GM21381 (cell line): ENCODE data around the gene TULP1.

ENCODE experiments used
- ATAC-seq: cut with Tn5 transposase; IDR thresholded peaks from one replicate; pipeline ENCODE4 v1.9.1; 2021; ENCODE audit warnings: mild to moderate bottlenecking, moderate library complexity; ENCODE audit not compliant: unreplicated experiment

Gene TULP1

GRCh38 chr6:35497571-35498421 lies 14.9 kb downstream of the TULP1 start:
- ATAC-seq: no peak

- ATAC-seq: no peak
Measured at GRCh38 chr6:35496841-35497570, 15.7 kb downstream of the TULP1 start, which contains the start of gene TEAD3. Gene TEAD3, minus strand, starts transcription at chr6:35497079.

- ATAC-seq: no peak
Measured at GRCh38 chr6:35496036-35496840, 16.5 kb downstream of the TULP1 start.

- ATAC-seq: no peak
Measured at GRCh38 chr6:35495258-35496035, 17.2 kb downstream of the TULP1 start.

GRCh38 chr6:35494161-35494563 lies 18.5 kb downstream of the TULP1 start:
- ATAC-seq: no peak

GRCh38 chr6:35493307-35493983 lies 19.3 kb downstream of the TULP1 start:
- ATAC-seq: no peak

GRCh38 chr6:35492974-35493284 lies 19.8 kb downstream of the TULP1 start:
- ATAC-seq: no peak

- no peak for ATAC-seq
Measured at GRCh38 chr6:35492258-35492973, 20.3 kb downstream of the TULP1 start.

- no peak for ATAC-seq
Measured at GRCh38 chr6:35491558-35492257, 21.0 kb downstream of the TULP1 start.

- no peak for ATAC-seq
Measured at GRCh38 chr6:35490821-35491557, 21.7 kb downstream of the TULP1 start.

GRCh38 chr6:35489995-35490791 lies 22.5 kb downstream of the TULP1 start:
- no peak for ATAC-seq

GRCh38 chr6:35489066-35489465 lies 23.6 kb downstream of the TULP1 start:
- ATAC-seq: no peak

- ATAC-seq: no peak
Measured at GRCh38 chr6:35488517-35488862, 24.2 kb downstream of the TULP1 start.

- no peak for ATAC-seq
Measured at GRCh38 chr6:35487658-35488516, 24.8 kb downstream of the TULP1 start.

- ATAC-seq: no peak
Measured at GRCh38 chr6:35486005-35486925, 26.4 kb downstream of the TULP1 start.
